Mesenchymal stem cell (in vitro differentiated cells and primary cell): ENCODE data around the gene GNAT1.
A peak's percentile ranks its signal among the peaks of the same experiment; 100 is the strongest.

ENCODE experiments used
- DNase-seq: peaks from one replicate; pipeline ENCODE4 v3.0.0-alpha.2; 2013
- H2AFZ ChIP-seq: one replicate; pipeline ENCODE4 v1.6.1; 2013; ENCODE audit warnings: low read depth, mild to moderate bottlenecking, control low read depth, inconsistent platforms, low read length, moderate library complexity
- H2AK5ac ChIP-seq: 2 replicates; pipeline ENCODE4 v1.6.1; 2013; ENCODE audit warnings: low read length, moderate library complexity, mild to moderate bottlenecking, inconsistent platforms; ENCODE audit not compliant: severe bottlenecking
- H2BK120ac ChIP-seq: one replicate; pipeline ENCODE4 v1.6.1; 2013; ENCODE audit warnings: low read depth, mild to moderate bottlenecking, inconsistent platforms, low read length, moderate library complexity
- H2BK12ac ChIP-seq, 2 experiments: one replicate each; pipeline ENCODE4 v1.6.1; 2013; ENCODE audit warnings: inconsistent platforms in 2 of 2, low read length in 2 of 2, mild to moderate bottlenecking in 2 of 2, moderate library complexity in 2 of 2, control low read depth in 1 of 2
- H2BK15ac ChIP-seq: one replicate; pipeline ENCODE4 v1.6.1; 2013; ENCODE audit warnings: mild to moderate bottlenecking, low read depth, inconsistent platforms; ENCODE audit not compliant: poor library complexity, severe bottlenecking
- H2BK5ac ChIP-seq: 2 replicates; pipeline ENCODE4 v1.6.1; 2013; ENCODE audit warnings: low read depth, mild to moderate bottlenecking, low read length, control low read depth, inconsistent platforms; ENCODE audit not compliant: poor library complexity, severe bottlenecking
- H3K14ac ChIP-seq, 2 experiments: one replicate each; pipeline ENCODE4 v1.6.1; 2013; ENCODE audit warnings: inconsistent platforms in 2 of 2, low read length in 2 of 2, control low read depth in 1 of 2, mild to moderate bottlenecking in 1 of 2, moderate library complexity in 1 of 2
- H3K18ac ChIP-seq, 2 experiments: one replicate each; pipeline ENCODE4 v1.6.1; 2013; ENCODE audit warnings: inconsistent platforms in 2 of 2, low read length in 2 of 2, control low read depth in 1 of 2, low read depth in 1 of 2, mild to moderate bottlenecking in 1 of 2
- H3K23ac ChIP-seq, 2 experiments: one replicate each; pipeline ENCODE4 v1.6.1; 2013; ENCODE audit warnings: inconsistent platforms in 2 of 2, low read length in 2 of 2, mild to moderate bottlenecking in 2 of 2, moderate library complexity in 2 of 2, control low read depth in 1 of 2
- H3K27ac ChIP-seq: 2 replicates; pipeline ENCODE4 v1.5.1; 2013; ENCODE audit warnings: mild to moderate bottlenecking, moderate library complexity, low read length, control low read depth, inconsistent platforms; ENCODE audit not compliant: poor library complexity, severe bottlenecking
- H3K27me3 ChIP-seq, 2 experiments: 2 replicates each; pipeline versions ENCODE4 v1.6.1 to v1.7.0; 2013; ENCODE audit warnings: low read length in 2 of 2, mild to moderate bottlenecking in 2 of 2, moderate library complexity in 2 of 2, control low read depth in 1 of 2, inconsistent platforms in 1 of 2; ENCODE audit not compliant: control insufficient read depth in 1 of 2, insufficient read depth in 1 of 2
- H3K36me3 ChIP-seq, 2 experiments: 2 replicates each; pipeline versions ENCODE4 v1.6.1 to v1.7.0; 2013; ENCODE audit warnings: low read length in 2 of 2, control low read depth in 1 of 2, inconsistent platforms in 1 of 2, low read depth in 1 of 2, mild to moderate bottlenecking in 1 of 2; ENCODE audit not compliant: insufficient read depth in 2 of 2, control insufficient read depth in 1 of 2
- H3K4ac ChIP-seq, 2 experiments: one replicate each; pipeline ENCODE4 v1.6.1; 2013; ENCODE audit warnings: inconsistent platforms in 2 of 2, low read length in 2 of 2, mild to moderate bottlenecking in 2 of 2, moderate library complexity in 2 of 2, control low read depth in 1 of 2, low read depth in 1 of 2
- H3K4me1 ChIP-seq: 2 replicates; pipeline ENCODE4 v1.6.1; 2013; ENCODE audit warnings: low read depth, low read length, control low read depth; ENCODE audit not compliant: control insufficient read depth, insufficient read depth
- H3K4me2 ChIP-seq: 2 replicates; pipeline ENCODE4 v1.6.1; 2013; ENCODE audit warnings: low read length, mild to moderate bottlenecking, inconsistent platforms; ENCODE audit not compliant: poor library complexity, severe bottlenecking
- H3K4me3 ChIP-seq, 2 experiments: 2 replicates each; pipeline versions ENCODE4 v1.5.1 to v1.7.0; 2013; ENCODE audit warnings: low read length in 2 of 2, mild to moderate bottlenecking in 2 of 2, control low read depth in 1 of 2, low read depth in 1 of 2; ENCODE audit not compliant: insufficient read depth in 1 of 2
- H3K79me1 ChIP-seq: replicated peaks from 2 replicates; pipeline ENCODE4 v1.6.1; 2013; ENCODE audit warnings: mild to moderate bottlenecking, control low read depth, low read length, inconsistent platforms; ENCODE audit not compliant: poor library complexity, severe bottlenecking
- H3K9ac ChIP-seq: 2 replicates; pipeline ENCODE4 v1.7.0; 2013; ENCODE audit warnings: mild to moderate bottlenecking, low read length, moderate library complexity
- H3K9me3 ChIP-seq: 2 replicates; pipeline ENCODE4 v1.7.0; 2013; ENCODE audit warnings: mild to moderate bottlenecking, low read length; ENCODE audit not compliant: control insufficient read depth
- H4K8ac ChIP-seq: one replicate; pipeline ENCODE4 v1.6.1; 2013; ENCODE audit warnings: inconsistent platforms, mild to moderate bottlenecking, low read length, moderate library complexity
- H4K91ac ChIP-seq: one replicate; pipeline ENCODE4 v1.6.1; 2013; ENCODE audit warnings: mild to moderate bottlenecking, low read length, inconsistent platforms
- WGBS: methylation state at CpG from one replicate; pipeline ENCODE4 v1.1.7; 2013; ENCODE audit warnings: mixed read lengths; 5-methylcytosine and 5-hydroxymethylcytosine counted together

The GNAT1 gene

DNA sequence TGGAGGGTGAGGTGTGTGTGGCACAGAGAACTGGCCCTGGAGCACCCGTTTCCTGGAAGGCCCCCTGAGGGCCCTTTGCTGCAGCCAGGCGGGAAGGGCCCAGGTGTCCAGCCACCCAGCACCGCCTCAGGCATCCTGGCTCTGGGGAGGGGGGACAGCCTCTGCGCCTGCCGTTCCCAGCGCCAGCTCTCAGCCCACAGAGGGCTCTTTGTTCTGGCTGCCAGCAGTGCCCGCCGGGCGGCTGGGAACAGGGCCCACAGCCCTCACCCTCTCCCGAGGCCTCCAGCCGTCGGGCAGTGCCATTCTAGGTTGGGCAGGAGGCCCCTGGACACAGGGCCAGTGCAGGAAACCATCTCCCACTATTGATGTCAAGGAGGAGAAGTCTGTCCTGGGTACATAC, 22.0 kb downstream of the GNAT1 start:
- peak overlapping the region; percentile 33 for H2BK15ac ChIP-seq
- H2BK120ac ChIP-seq: no peak overlapping the region
- no peak overlapping the region for H3K4me3 ChIP-seq
- H3K9ac ChIP-seq: no peak overlapping the region
- H3K4me2 ChIP-seq: no peak overlapping the region
- WGBS: 95% methylated on average over 12 of the region's 12 CpGs
- H2BK5ac ChIP-seq: no peak overlapping the region
- peaks cover 22 to 51% of the 10 kb centered on the region in 2 experiments for H3K27me3 ChIP-seq
- H3K9me3 ChIP-seq: no peaks in the 10 kb centered on the region
- H4K8ac ChIP-seq: no peak overlapping the region
- no peaks in the 10 kb centered on the region for H3K79me1 ChIP-seq
- no peak overlapping the region for H3K23ac ChIP-seq
- H3K4me1 ChIP-seq: peaks cover 6% of the 10 kb centered on the region
- no peak overlapping the region for H2AK5ac ChIP-seq
- DNase-seq: no peak
- H2AFZ ChIP-seq: no peak overlapping the region
- H3K4ac ChIP-seq: no peak overlapping the region
- H3K27ac ChIP-seq: no peak overlapping the region
- H4K91ac ChIP-seq: no peak overlapping the region
- H3K36me3 ChIP-seq: no peaks in the 10 kb centered on the region
- no peak overlapping the region for H3K18ac ChIP-seq
- no peak overlapping the region for H2BK12ac ChIP-seq
- no peak overlapping the region for H3K14ac ChIP-seq

DNA sequence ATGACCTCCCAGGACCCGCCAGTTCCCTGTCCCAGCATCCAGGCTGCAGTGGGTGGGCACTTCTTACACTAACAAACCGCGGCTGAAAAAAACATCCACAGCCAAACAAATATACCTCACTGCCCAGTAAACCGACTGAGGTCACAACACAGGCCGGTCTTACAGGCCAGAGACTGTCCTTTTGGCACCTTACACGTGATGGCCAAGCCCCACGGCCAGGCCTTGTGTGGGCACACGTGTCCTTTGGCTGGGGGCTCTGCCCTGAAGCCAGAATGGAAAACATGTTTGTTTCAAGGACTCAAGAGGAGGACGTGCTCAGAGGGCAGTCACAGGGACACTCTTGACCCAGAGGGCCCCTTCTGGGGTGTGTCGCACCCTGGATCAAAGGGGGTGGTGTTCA, 23.4 kb downstream of the GNAT1 start:
- H3K4me3 ChIP-seq: no peak overlapping the region
- no peak overlapping the region for H3K27ac ChIP-seq
- H3K27me3 ChIP-seq: peaks cover 19 to 43% of the 10 kb centered on the region in 2 experiments
- no peak overlapping the region for H4K8ac ChIP-seq
- 78% methylated on average over 10 of the region's 10 CpGs for WGBS
- no peaks in the 10 kb centered on the region for H3K9me3 ChIP-seq
- no peak overlapping the region for H3K4me2 ChIP-seq
- no peak overlapping the region for H2AFZ ChIP-seq
- H3K4ac ChIP-seq: no peak overlapping the region
- H3K23ac ChIP-seq: no peak overlapping the region
- no peak overlapping the region for H2BK12ac ChIP-seq
- H3K79me1 ChIP-seq: no peaks in the 10 kb centered on the region
- no peak overlapping the region for H3K14ac ChIP-seq
- DNase-seq: no peak
- H3K36me3 ChIP-seq: no peaks in the 10 kb centered on the region
- no peak overlapping the region for H2BK120ac ChIP-seq
- peaks cover 6% of the 10 kb centered on the region for H3K4me1 ChIP-seq
- no peak overlapping the region for H4K91ac ChIP-seq
- no peak overlapping the region for H2BK15ac ChIP-seq
- H2AK5ac ChIP-seq: no peak overlapping the region
- no peak overlapping the region for H2BK5ac ChIP-seq
- no peak overlapping the region for H3K9ac ChIP-seq
- H3K18ac ChIP-seq: no peak overlapping the region

DNA sequence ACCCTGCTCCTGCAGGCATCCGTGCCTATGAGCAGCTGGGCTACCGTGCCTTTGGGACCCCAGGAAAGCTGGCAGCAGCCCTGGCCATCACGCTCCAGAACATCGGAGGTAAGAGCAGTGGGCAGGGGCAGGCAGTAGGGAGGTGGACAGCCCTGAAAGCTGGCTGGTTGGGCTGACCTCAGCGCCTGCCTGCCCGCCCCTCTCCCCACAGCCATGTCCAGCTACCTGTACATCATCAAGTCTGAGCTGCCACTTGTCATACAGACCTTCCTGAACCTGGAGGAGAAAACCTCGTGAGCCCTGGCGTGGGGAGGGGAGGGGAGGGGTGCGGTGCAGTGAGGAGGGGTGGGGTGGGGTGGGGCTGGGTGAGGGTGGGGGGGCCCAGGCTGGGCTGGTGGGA, 24.1 kb downstream of the GNAT1 start:
- H2BK5ac ChIP-seq: no peak overlapping the region
- no peak overlapping the region for H2BK12ac ChIP-seq
- H3K23ac ChIP-seq: no peak overlapping the region
- no peaks in the 10 kb centered on the region for H3K36me3 ChIP-seq
- H3K14ac ChIP-seq: no peak overlapping the region
- no peak overlapping the region for H3K4me2 ChIP-seq
- H3K79me1 ChIP-seq: no peaks in the 10 kb centered on the region
- H3K9me3 ChIP-seq: no peaks in the 10 kb centered on the region
- H3K18ac ChIP-seq: no peak overlapping the region
- no peak overlapping the region for H3K27ac ChIP-seq
- no peak overlapping the region for H3K9ac ChIP-seq
- no peak overlapping the region for H3K4ac ChIP-seq
- H4K8ac ChIP-seq: no peak overlapping the region
- no peak overlapping the region for H3K4me3 ChIP-seq
- H2AFZ ChIP-seq: no peak overlapping the region
- 77% methylated on average over 7 of the region's 9 CpGs for WGBS
- peaks cover 15 to 39% of the 10 kb centered on the region in 2 experiments for H3K27me3 ChIP-seq
- H3K4me1 ChIP-seq: peaks cover 4% of the 10 kb centered on the region
- H2AK5ac ChIP-seq: no peak overlapping the region
- H2BK120ac ChIP-seq: no peak overlapping the region
- no peak overlapping the region for H2BK15ac ChIP-seq
- no peak for DNase-seq
- H4K91ac ChIP-seq: no peak overlapping the region

DNA sequence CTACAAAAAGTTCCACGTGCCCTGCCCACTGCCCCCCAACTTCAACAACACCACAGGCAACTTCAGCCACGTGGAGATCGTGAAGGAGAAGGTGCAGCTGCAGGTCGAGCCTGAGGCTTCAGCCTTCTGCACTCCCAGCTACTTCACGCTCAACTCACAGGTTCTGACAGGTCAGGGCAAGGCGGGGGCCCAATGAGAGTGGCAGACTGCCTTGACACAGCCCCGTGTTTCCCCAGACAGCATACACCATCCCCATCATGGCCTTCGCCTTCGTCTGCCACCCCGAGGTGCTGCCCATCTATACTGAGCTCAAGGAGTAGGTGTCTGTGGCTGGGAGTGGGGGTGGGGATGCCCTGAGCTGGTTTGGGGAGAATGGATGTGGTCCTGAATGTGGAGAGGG, 26.3 kb downstream of the GNAT1 start:
- Histone ChIP-seq H3K27ac (no peak overlapping the region), H3K23ac (no peak overlapping the region), H3K4me1 (no peaks in the 10 kb centered on the region), H4K91ac (no peak overlapping the region), H3K36me3 (no peaks in the 10 kb centered on the region), H3K18ac (no peak overlapping the region), H2BK120ac (no peak overlapping the region), H2BK15ac (no peak overlapping the region), H2BK5ac (no peak overlapping the region), H2AFZ (no peak overlapping the region), H3K4me3 (no peak overlapping the region), H3K14ac (peak overlapping the region in 1 of 2 experiments; percentile 35), H3K79me1 (no peaks in the 10 kb centered on the region), H3K9ac (no peak overlapping the region), H3K4ac (no peak overlapping the region), H2AK5ac (no peak overlapping the region), H4K8ac (no peak overlapping the region), H3K9me3 (no peaks in the 10 kb centered on the region), H3K27me3 (peaks cover 12 to 39% of the 10 kb centered on the region in 2 experiments), H2BK12ac (no peak overlapping the region), H3K4me2 (no peak overlapping the region)
- no peak for DNase-seq
- WGBS: 68% methylated on average over 10 of the region's 10 CpGs
